Thyroid gland (tissue), 4 donors: Measurements from ENCODE around the gene CLMP.

Experiments
- CTCF ChIP-seq, 6 experiments: fragments of 200-600 bp in 3 of 6; fragments of 450-650 bp in 3 of 6; sonication (generic) in 3 of 6; IDR thresholded peaks; one replicate each; pipeline ENCODE4 v1.5.1; 2016 to 2019; ENCODE audit warnings: antibody characterized with exemption in 6 of 6, mild to moderate bottlenecking in 2 of 6, inconsistent platforms in 1 of 6, moderate library complexity in 1 of 6
- POLR2A ChIP-seq, 2 donors: fragments of 450-650 bp; IDR thresholded peaks; one replicate each; pipeline ENCODE4 v1.6.1; 2017; ENCODE audit warnings: antibody characterized with exemption in 2 of 2, mild to moderate bottlenecking in 2 of 2, moderate library complexity in 1 of 2

GRCh38 chr11:123091506-123091905, 103.5 kb downstream of the CLMP start:
- TF ChIP-seq CTCF (IDR thresholded peaks at IDR 0.05), result no peak
- TF ChIP-seq POLR2A (IDR thresholded peaks at IDR 0.05), result no peak
